GM19043 (cell line): ENCODE results near the gene ALDH3A1.

ENCODE experiments used
- ATAC-seq: cut with Tn5 transposase; IDR thresholded peaks from one replicate; pipeline ENCODE4 v1.9.1; 2021; ENCODE audit warnings: low read depth; ENCODE audit not compliant: unreplicated experiment

Gene ALDH3A1

DNA sequence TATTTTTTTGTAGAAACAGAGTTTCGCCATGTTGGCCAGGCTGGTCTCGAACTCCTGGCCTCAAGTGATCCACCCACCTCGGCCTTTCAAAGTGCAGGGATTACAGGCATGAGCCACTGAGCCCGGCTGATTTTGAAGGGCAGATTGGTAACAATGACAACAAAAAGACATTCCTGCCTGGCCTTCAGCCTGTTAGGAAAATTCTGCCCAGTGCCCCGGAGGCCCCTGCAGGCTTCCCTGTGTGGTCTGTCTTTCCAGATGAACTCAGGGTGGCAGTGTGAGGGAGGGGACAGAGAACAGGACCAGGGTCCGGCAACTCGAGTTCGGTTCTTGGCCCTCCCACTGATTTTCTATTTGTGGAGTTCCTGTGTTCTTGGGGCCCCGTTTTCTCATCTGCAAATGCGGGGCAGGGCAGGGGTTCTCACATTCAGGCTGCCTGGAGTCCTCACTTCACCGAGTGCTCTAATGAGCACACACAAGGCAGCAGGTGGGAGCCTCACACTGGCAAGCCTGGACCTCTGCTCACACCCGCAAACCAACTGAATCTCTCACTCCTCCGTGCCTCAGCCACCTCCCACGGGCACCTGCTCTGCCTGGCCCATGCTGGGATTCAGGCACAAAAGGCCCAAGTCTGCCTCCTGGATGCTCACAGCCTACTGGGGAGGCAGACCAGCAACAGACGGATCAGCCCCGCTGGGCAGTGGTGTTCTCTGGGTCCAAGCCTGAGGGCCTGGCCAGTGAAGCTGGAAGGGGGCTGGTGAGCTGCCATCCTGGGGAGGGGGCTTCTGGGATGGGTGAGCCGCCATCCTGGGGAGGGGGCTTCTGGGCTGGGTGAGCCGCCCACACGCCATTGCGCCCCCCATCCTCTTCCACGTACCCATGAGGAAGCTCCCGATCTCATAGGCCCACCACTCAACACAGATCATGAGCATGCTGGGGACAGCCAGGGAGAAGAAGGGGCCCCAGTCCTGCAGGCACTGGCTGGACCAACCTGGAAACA lies 42.0 kb downstream of the ALDH3A1 start:
- no peak for ATAC-seq

DNA sequence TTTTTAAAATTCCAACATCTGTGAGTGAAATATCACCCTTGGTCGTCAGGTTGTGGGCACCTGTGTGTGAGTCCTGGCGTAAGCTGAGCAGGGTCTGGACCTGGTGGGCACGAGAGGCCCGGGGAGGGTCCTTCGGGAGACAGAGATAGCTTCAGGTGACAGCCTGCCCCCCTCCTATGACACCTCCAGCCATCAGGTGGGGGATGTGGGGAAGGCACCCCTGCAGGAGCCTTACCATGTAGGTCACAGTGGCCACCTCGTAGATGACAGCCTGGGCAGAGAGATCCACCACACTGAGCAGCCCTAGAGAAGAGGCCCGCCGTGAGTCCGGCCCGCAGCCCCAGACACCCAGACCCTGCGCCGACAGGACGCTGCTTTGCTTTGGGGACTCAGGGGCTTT lies 42.9 kb downstream of the ALDH3A1 start:
- no peak for ATAC-seq

DNA sequence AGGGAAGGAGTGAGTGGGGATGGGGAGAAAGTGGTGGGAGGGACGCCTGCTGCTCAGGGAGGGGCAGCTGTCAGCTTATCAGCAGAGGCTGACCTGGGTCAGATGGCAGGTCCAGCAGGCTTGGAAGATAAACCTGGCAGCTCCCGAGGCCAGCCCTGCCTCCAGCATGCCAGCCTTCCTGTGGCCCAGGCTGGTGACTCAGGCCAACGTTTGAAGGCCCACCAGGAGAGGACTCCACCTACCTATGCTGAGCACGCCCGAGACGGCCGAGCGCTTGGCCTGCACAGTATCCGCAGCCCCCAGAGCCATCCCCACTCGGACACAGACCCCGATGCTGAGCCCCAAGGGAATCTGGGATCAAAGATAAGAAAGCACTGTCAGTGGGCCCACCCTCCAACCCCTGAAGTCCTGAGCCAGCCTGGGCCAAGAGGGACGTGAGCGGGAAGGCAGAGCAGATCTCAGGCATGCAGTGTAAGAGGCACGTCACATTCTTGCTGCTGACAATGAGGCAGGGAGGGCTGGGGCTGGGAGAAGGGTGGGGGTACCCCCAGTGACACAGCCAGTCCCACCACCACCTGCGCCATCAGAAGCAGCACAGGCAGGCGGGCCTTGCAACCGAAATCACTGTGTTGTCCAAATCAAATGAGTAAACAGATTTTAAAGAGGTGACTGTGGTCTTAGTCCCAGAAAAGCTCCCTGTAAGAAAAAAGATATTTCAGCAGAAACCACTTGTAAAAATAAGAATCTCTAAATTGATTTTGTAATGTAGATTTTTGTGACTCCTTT lies 44.1 kb downstream of the ALDH3A1 start:
- ATAC-seq = no peak

DNA sequence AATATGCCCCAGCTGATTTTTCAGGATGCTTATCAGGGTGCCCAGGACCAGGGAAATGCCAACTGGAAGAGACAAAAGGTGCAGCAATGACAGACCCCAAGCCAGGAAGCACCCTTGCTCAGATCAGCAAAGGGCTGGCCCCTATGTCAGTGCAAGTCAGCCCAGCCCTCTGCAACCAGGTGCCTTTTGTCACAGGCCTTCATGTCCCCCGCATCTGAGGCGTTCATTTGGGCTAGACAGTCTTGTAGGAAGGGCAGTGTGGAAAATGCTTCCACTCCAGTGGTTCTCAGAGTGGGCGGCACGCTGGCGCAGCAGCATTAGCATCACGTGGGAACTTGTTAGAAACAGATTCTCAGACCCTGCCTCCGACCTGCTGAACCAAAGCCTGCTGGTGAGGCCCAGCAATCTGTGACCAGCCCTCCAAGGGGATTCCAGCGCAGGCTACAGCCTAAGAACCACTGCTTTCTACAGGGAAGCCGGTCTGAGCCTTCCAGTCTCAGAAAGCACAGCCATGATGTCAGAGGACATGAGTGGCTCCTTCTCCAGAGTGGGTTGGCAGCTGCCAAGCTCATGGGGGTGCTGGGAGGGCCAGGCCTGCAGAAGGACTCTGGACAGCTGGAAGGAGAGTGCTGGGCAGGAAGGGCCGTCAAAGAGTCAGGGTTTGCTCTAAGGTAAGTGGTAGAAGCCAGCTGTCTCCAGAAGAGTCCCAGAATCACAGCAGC lies 44.8 kb downstream of the ALDH3A1 start:
- ATAC-seq = no peak

DNA sequence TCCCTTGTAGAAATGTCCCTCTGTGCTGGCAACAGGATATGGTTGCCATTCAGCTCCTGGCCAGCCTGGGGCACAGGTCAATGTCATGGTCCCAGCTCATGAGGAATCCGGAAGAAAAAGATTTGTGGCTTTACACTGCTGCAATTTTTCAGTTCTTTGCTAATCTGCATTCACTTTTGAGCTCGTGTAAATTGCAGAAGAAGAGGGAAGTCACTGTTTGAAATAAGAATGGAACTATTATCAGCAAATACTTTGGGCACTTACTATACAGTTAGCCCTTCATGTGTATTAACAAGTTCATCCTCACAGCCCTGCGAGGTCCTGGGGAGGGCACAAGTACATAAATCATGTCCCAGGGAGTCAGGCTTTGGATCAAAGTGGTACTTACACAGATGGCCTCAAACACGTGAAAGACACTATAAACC lies 45.9 kb downstream of the ALDH3A1 start:
- ATAC-seq = no peak
